Gastrocnemius medialis (tissue), 4 donors: ENCODE measurements around the gene VPS35L. TPM values are rescaled to one million over a fixed set of nuclear protein-coding genes. Genes with fewer than 3 reads are reported as not detected.

ENCODE experiments used
- ATAC-seq, 2 donors: fragments of 150-250 bp; one replicate each; pipeline ENCODE4 v1.9.1; 2016
- DNase-seq, 2 donors: peaks; one replicate each; pipeline ENCODE4 v3.0.0-alpha.2; 2019
- H3K27ac ChIP-seq, 4 donors: fragments of 200-600 bp; sonication (generic); 1 replicate in 1 of 4; 2 replicates in 3 of 4; pipeline ENCODE4 v1.5.1; 2016 to 2018; ENCODE audit warnings: mild to moderate bottlenecking in 2 of 4, moderate library complexity in 1 of 4
- H3K27me3 ChIP-seq, 3 donors: fragments of 200-600 bp; sonication (generic) in 2 of 3; 1 replicate in 1 of 3; 2 replicates in 2 of 3; pipeline versions ENCODE4 v1.5.1 to v1.6.0; 2016 to 2019; ENCODE audit warnings: mild to moderate bottlenecking in 1 of 3, moderate library complexity in 1 of 3
- H3K36me3 ChIP-seq, 2 donors: fragments of 200-600 bp; sonication (generic) in 1 of 2; one replicate each; pipeline ENCODE4 v1.5.1; 2017 to 2018
- H3K4me1 ChIP-seq, 2 donors: fragments of 200-600 bp; sonication (generic) in 1 of 2; one replicate each; pipeline ENCODE4 v1.5.1; 2016 to 2017; ENCODE audit warnings: mild to moderate bottlenecking in 2 of 2
- H3K4me3 ChIP-seq, 4 donors: fragments of 200-600 bp; sonication (generic) in 3 of 4; 1 replicate in 1 of 4; 2 replicates in 3 of 4; pipeline ENCODE4 v1.5.1; 2016 to 2019; ENCODE audit warnings: mild to moderate bottlenecking in 2 of 4
- H3K9me3 ChIP-seq, 3 donors: fragments of 200-600 bp; sonication (generic) in 2 of 3; 1 replicate in 1 of 3; 2 replicates in 2 of 3; pipeline ENCODE4 v1.5.1; 2016 to 2019
- POLR2A ChIP-seq, 2 donors: fragments of 450-650 bp; IDR thresholded peaks; one replicate each; pipeline ENCODE4 v1.6.1; 2017; ENCODE audit warnings: antibody characterized with exemption in 2 of 2, mild to moderate bottlenecking in 2 of 2, moderate library complexity in 2 of 2
- in situ Hi-C, 4 donors: fragments of 200-750 bp; cut with MboI; loops; one replicate each; pipeline versions ENCODE4 v1.15.0 to v1.8.0; 2017; ENCODE audit warnings: low sequenced_read_pairs in 4 of 4
- intact Hi-C: fragments of 100-400 bp; cut with DNase I; formaldehyde crosslinking; loops from one replicate; pipeline ENCODE4 v1.15.1; 2023; ENCODE audit warnings: low total_unique reads
- total RNA-seq, 4 donors: library from RNA; depleted of rRNA; stranded (reverse); fragments of >200 nt; gene quantifications; one replicate each; pipeline versions ENCODE4 v1.1.0 to v1.2.3, GENCODE V29; 2016
- TF ChIP-seq, protein P1 (sequence below), 5 experiments: fragments of 450-650 bp in 3 of 5; fragments of 200-600 bp in 2 of 5; sonication (generic) in 2 of 5; IDR thresholded peaks in 4 of 5; conservative IDR thresholded peaks in 1 of 5; 1 replicate in 4 of 5; 2 replicates in 1 of 5; pipeline ENCODE4 v1.5.1; 2016 to 2019; ENCODE audit warnings: antibody characterized with exemption in 5 of 5, mild to moderate bottlenecking in 3 of 5, moderate library complexity in 3 of 5

The VPS35L gene
- total RNA-seq, 4 donors from 2014 or later, result 16.9 to 29.1 (median 24.8) TPM

GRCh38 chr16:19694989-19695388 is 139.5 kb downstream of the VPS35L start:
- H3K4me1 ChIP-seq, result peaks cover 28 to 54% of the 10 kb centered on the region in 2 donors

DNA sequence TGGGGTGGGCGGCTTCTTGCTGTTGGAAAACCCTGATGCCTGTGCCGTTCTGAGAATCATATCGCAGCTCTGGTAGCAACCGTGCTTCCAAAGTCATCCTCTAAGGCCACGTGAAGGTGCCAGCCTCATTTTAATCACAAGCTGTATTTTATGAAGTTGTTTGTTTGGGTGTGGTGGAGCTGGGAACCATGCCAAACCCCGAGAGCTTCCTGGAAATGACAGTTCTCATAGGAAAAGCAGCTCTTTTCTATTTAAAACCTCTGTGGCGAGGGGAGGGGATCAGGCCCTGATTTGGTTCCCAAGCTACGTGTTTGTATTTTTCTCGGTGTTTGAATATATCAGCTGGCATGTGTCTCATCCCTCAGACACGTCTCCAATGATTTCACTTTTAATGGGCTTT is 140.8 kb downstream of the VPS35L start:
- H3K36me3 ChIP-seq, result peaks cover 0 to 24% of the 10 kb centered on the region in 2 donors
- intact Hi-C loops, result no loop called here
- in situ Hi-C loops, result loop anchor here in 2 of 4 donors (5.0 to 25.0 kb wide), 2 partner anchors 191 kb away; partner anchors contain the start of gene GPRC5B (in 1 of the 2)
- H3K4me1 ChIP-seq, result peaks cover 28 to 54% of the 10 kb centered on the region in 2 donors
- H3K27ac ChIP-seq, result peak overlapping the region; percentile 68 to 77 (median 74)
- H3K27me3 ChIP-seq, result no peaks in the 10 kb centered on the region
- no peak overlapping the region for H3K4me3 ChIP-seq
- ATAC-seq, result peak in 1 of 2 donors; percentile 57
- DNase-seq, result peak; percentile 55 to 67
- no peak for TF ChIP-seq POLR2A (IDR thresholded peaks at IDR 0.05)
- TF ChIP-seq, protein P1, sequence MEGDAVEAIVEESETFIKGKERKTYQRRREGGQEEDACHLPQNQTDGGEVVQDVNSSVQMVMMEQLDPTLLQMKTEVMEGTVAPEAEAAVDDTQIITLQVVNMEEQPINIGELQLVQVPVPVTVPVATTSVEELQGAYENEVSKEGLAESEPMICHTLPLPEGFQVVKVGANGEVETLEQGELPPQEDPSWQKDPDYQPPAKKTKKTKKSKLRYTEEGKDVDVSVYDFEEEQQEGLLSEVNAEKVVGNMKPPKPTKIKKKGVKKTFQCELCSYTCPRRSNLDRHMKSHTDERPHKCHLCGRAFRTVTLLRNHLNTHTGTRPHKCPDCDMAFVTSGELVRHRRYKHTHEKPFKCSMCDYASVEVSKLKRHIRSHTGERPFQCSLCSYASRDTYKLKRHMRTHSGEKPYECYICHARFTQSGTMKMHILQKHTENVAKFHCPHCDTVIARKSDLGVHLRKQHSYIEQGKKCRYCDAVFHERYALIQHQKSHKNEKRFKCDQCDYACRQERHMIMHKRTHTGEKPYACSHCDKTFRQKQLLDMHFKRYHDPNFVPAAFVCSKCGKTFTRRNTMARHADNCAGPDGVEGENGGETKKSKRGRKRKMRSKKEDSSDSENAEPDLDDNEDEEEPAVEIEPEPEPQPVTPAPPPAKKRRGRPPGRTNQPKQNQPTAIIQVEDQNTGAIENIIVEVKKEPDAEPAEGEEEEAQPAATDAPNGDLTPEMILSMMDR (IDR thresholded peaks at IDR 0.05 in 4 of 5, conservative IDR thresholded peaks at IDR 0.05 in 1 of 5), result no peak
- H3K9me3 ChIP-seq, result no peaks in the 10 kb centered on the region

More at GRCh38 chr16:19694989-19695388, 139.5 kb downstream of the VPS35L start:
- Histone ChIP-seq H3K9me3 (no peaks in the 10 kb centered on the region), H3K27me3 (no peaks in the 10 kb centered on the region), H3K4me3 (no peak overlapping the region), H3K27ac (peak overlapping the region in 2 of 4 donors; percentile 72 to 77), H3K36me3 (peaks cover 0 to 23% of the 10 kb centered on the region in 2 donors)
- in situ Hi-C loops (loop anchor here in 2 of 4 donors (5.0 to 25.0 kb wide), 2 partner anchors 192 kb away; partner anchors contain the start of gene GPRC5B (in 1 of the 2)), intact Hi-C loops (no loop called here)
- DNase-seq (no peak), ATAC-seq (no peak)
- TF ChIP-seq, protein P1 (IDR thresholded peaks at IDR 0.05 in 4 of 5, conservative IDR thresholded peaks at IDR 0.05 in 1 of 5), result no peak
- TF ChIP-seq POLR2A (IDR thresholded peaks at IDR 0.05), result no peak

GRCh38 chr16:19696961-19697360 is 141.5 kb downstream of the VPS35L start:
- DNase-seq (no peak), ATAC-seq (no peak)
- peaks cover 0 to 24% of the 10 kb centered on the region in 2 donors for H3K36me3 ChIP-seq
- peaks cover 28 to 54% of the 10 kb centered on the region in 2 donors for H3K4me1 ChIP-seq
- intact Hi-C loops (no loop called here), in situ Hi-C loops (loop anchor here in 2 of 4 donors (5.0 to 25.0 kb wide), 2 partner anchors 190 kb away; partner anchors contain the start of gene GPRC5B (in 1 of the 2))
- H3K27me3 ChIP-seq, result no peaks in the 10 kb centered on the region
- no peak for TF ChIP-seq POLR2A (IDR thresholded peaks at IDR 0.05)
- TF ChIP-seq, protein P1 (IDR thresholded peaks at IDR 0.05 in 4 of 5, conservative IDR thresholded peaks at IDR 0.05 in 1 of 5), result no peak
- peak overlapping the region; percentile 68 to 77 (median 74) for H3K27ac ChIP-seq
- H3K9me3 ChIP-seq, result no peaks in the 10 kb centered on the region
- H3K4me3 ChIP-seq, result no peak overlapping the region

- TF ChIP-seq POLR2A (IDR thresholded peaks at IDR 0.05), result no peak
- TF ChIP-seq, protein P1 (IDR thresholded peaks at IDR 0.05 in 4 of 5, conservative IDR thresholded peaks at IDR 0.05 in 1 of 5), result no peak
- Histone ChIP-seq H3K27me3 (no peaks in the 10 kb centered on the region), H3K4me1 (peaks cover 28 to 54% of the 10 kb centered on the region in 2 donors), H3K9me3 (no peaks in the 10 kb centered on the region), H3K4me3 (no peak overlapping the region), H3K36me3 (peaks cover 0 to 27% of the 10 kb centered on the region in 2 donors), H3K27ac (peak overlapping the region; percentile 54 to 77 (median 74))
- intact Hi-C loops (loop anchor here (2.0 kb wide), 1 partner anchor 21 kb away; the partner anchor contains the start of genes IQCK and KNOP1), in situ Hi-C loops (loop anchor here in 2 of 4 donors (5.0 to 25.0 kb wide), 2 partner anchors 189 kb away; partner anchors contain the start of gene GPRC5B (in 1 of the 2))
- DNase-seq, result no peak
- ATAC-seq, result no peak
Measured at GRCh38 chr16:19697756-19698318, 142.3 kb downstream of the VPS35L start.
